ENCODE results near the gene ARHGEF1.
A peak's percentile ranks its signal among the peaks of the same experiment; 100 is the strongest.
"Not testable (repeated sequence)": the region's sequence is repeated elsewhere in the genome, so short reads cannot be mapped to it uniquely, and the experiment has no call there.

ARHGEF1 gene

DNA sequence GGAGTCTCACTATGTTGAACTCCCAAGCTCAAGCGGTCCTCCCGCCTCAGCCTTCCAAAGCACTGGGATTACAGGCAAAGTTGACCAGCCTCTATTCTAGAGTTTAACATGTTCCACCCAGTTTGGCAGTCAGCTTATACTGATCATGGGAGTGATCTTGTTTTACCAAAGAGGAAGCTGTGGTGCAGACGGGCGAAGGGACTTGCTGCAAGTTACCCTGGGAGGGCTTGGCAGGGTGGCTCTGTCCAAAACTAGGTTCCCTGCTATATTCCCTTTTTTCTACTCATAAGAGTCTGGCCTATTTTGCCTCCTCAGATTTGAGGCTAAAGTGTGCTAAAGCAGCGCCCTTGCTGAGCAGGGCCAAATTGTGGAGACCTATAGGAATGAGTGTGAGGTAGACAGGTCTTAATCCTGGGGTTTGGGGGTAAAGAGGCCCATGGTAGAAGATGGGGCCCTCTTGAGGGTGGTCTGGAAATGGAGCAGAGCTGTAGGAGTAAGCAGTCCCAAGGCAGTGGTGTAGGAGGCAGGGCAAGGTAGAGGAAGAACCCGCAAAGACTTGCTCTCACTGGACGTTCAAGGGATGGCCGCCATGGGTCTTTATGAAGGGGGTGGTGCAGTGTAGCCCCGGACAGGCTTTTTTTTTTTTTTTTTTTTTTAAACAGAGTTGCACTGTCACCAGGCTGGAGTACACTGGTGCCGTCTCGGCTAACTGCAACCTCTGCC is 19.6 kb upstream of the ARHGEF1 start:
- DNase-seq = no peak

DNA sequence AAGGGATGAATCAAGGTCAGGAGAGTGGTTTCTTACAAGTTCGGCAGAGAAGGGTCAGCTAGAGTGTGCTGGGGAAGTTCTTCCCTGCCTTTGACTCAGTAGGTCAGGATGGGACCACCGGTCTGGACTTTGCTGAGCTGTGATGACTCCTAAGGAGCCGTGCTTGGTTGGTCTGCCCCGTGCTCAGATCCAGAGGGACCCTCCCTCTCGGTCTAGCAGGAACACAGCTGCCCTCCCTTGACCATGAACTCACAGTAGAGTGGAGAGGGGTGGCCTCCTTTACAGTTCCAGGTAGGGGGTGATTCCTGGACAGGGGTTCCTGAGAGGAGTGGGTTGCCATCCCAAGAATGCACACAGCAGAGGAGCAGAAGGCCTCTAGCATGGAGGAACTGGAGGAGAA is 18.6 kb upstream of the ARHGEF1 start:
- DNase-seq = no peak

DNA sequence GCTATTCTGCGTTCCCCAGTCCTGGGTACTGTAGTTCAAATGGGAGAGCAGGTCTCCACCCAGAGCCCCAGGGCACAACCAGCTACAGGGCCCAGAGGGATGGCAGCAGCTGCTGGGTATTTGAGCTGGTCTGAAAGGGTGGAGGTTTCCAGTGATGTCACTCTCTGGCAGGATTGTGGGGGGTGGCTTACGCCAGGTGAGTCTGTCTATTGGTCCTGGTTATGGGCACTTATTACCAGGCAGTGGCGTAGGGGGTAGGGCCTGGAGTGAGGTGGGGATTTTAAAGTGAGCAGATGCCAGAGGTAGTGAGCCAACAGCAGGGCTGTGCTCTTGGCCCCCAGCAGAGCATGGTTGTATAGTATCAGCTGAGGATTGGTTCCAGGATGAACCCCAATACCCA is 16.7 kb upstream of the ARHGEF1 start:
- no peak for DNase-seq

DNA sequence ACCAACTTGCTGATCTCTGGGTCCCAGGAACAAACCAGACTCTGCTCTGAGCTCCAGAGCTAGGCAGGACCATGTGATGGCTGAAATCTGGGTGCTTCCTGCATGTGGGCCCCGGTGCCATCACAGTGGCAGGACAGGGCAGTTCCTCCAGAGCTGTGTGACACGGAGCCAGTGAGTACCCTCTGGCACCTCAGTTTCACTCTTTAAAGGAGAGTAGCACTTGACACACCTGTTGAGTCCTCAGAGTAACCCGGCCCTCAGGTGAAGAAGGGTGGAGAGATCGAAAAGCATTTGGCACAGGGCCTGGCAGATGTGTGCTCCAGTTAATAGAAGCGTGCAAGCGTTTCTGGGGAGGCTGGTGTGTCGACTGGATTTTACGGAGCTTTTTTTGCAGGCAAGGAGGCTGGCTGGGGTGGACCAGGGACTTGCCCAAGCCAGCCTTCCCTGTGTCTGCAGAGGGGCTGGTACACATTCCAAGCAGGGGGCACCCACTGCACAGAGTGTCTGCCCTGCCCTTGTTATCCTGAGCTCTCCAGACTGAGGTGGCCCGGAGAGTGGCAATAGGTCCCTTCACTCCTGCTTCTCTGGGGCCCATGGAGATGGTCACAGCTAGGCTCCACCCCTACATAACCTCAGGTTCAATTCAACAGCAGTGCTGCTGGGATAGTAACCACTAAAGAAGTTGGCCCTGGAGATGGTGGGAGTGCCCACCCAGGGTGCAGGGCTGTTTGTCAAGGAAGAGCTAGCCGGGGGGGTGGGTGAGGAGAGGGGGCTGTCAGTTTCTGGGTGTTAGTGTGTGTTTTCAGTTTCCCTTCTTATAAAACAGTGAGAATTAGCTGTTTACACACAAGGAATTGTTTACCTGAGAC is 14.6 kb upstream of the ARHGEF1 start:
- DNase-seq = no peak

DNA sequence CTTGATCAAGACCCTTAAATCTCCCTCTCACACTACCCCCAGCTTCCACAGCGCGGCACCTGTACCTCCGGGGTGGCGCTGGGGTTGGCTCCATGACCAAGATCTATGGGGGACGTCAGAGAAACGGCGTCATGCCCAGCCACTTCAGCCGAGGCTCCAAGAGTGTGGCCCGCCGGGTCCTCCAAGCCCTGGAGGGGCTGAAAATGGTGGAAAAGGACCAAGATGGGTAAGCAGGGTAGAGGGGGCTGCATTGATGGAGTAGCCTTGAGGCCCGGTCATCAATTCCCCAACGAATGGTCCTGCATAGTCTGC is 14.0 kb upstream of the ARHGEF1 start:
- DNase-seq = no peak

DNA sequence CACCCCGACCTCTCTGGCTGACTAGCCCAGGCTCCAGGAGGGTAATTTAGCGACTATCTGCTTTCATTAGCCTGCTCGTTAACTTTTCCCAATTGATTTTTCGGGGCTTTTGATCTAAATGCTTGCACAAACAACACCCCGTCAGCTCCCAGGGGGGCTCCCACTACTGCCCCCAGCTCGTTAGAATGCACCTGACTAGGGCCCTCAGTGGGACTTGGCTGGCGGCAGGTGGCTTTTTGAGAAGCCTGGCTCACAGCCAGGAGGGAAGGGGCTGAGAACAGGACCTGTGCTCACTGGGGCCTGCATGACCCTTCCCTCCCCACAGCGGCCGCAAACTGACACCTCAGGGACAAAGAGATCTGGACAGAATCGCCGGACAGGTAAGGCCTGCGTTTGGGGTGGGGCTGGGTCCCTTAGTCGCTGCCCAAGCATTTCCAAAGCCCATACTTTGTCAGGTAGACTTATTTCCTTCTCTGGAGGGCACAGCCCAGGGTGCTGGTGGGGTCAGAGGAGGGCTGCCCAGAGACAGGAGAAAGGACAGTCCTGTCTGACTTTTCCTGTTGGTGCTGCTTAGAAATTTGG is 13.5 kb upstream of the ARHGEF1 start:
- no peak for DNase-seq

DNA sequence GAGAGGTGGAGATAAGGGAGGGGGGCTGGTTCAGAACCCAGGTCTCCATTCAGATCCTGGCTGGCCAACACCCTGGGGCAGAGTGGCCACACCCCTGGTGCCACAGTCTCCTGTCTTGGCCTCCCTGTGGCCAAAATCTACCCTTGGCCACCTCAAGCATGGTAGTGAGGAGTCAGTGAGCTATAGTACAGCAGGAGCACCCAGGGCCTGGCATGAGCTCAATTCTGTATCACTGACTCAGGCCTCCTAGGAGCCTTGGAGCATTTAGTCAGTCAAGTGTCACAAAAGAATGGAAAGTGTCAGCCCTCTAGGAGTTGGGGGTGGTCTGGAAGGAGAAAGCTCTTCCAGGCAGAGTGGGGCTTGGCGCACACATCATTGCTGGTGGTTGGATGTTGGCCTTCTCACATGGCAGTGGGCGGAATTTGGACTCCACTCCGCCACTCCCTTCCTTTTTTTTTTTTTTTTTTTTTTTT is 12.5 kb upstream of the ARHGEF1 start:
- no peak for DNase-seq

DNA sequence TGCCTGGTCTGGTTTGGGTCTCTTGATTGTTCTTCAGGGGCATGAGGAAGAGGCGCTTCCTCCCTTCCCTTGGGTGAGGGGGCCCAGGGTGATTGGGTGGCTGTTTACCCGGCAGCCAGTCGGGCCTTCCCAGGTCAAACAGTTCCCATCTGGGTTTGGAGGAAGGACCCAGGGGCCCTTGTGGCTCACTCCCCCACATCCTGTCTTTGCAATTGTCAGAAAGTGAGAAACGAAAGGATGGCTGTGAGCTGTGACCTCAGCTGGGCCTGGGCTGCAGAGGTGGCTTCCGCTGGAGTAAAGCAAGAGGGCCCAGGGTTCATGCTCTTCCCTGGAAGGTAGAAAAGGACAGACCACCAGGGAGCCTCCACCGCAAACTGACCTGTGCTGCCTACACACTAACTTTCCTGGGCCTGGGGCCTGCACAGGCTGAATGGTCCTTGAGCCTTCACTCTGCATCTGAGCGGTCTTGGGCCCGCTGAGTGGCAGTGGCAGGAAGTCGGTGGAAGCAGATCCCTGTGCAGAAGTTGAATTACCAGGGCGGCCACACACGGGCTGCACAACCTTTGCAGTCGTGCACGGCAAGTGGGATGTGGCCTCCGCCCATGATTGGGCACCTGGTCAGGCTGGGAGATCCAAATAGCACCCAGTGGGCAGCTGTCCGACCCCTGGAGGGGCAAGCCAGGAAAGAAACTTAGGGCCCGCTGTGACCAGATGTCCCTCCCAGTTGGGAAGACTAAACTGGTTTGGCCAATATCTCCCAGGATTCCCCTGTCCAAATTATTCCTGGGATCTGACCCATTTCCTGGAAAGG is 11.2 kb upstream of the ARHGEF1 start:
- peak; percentile 63 for DNase-seq

DNA sequence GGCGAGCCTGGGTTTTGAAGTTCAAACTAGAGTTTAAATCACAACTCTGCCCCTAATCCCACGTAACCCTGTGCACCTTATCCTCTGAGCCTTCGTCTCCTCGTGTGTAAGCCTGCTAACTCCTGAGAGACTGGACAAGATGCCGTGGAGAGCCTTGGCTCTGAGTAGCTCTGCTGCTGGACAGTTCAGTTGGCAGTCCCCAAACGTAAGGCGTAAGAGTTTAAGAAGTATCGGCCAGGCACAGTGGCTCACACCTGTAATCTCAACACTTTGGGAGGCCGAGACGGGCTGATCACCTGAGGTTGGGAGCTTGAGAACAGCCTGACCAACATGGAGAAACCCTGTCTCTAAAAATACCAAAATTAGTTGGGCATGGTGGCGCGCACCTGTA is 10.6 kb upstream of the ARHGEF1 start:
- DNase-seq = no peak

DNA sequence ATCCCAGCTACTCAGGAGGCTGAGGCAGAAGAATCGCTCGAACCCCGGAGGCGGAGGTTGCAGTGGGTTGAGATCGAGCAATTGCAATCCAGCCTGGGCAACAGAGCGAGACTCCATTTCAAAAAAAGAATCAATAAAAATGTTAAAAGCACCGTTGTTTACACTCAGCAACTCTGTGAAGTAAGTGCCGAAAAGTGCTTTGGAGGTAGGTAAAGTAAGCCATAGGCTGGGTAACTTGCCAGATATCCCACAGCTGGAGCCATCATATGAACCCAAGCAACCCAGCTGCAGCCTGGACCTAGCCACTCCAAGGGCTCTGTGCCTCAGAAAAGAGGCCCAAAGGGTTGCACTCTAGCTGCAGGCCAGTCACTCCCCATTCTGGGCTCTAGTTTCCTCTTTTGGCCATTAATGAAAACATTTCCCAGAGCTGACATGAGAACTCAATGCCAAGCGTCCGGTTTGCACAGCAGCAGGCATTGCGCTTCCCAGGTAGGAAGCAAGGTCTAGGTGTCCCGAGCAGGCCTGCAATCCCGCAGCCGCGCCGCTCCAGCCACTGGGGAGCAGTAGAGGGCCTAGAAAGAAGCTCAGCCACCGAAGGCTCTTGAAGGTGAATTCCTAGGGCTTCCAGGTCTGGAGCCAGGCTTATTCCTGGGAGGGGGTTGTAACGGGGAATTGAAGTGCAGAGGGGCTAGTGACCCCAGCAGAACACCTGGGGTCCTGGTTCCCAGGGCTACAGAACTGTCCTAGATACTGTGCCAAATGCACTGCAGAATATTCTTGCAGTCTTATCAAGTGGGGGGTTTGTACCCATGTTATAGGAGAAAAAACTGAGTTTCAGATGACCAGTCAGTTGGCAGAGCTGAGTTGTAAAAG is 10.0 kb upstream of the ARHGEF1 start:
- peak; percentile 67 for DNase-seq

DNA sequence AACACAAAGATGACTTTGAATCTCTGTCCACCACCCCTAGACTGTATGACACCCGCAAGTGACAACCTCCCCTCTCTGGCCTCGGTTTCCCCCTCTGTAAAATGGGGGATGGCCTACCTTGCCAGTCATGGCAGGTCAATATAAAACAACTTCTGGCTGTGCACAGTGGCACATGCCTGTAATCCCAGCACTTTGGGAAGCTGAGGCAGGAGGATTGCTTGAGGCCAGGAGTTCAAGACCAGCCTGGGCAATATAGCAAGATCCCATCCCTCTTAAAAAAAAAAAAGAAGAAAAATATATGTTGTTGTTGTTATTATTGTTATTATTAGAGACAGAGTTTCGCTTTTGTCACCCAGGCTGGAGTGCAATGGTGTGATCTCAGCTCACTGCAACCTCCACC is 7.0 kb upstream of the ARHGEF1 start:
- not testable (repeated sequence) for DNase-seq

DNA sequence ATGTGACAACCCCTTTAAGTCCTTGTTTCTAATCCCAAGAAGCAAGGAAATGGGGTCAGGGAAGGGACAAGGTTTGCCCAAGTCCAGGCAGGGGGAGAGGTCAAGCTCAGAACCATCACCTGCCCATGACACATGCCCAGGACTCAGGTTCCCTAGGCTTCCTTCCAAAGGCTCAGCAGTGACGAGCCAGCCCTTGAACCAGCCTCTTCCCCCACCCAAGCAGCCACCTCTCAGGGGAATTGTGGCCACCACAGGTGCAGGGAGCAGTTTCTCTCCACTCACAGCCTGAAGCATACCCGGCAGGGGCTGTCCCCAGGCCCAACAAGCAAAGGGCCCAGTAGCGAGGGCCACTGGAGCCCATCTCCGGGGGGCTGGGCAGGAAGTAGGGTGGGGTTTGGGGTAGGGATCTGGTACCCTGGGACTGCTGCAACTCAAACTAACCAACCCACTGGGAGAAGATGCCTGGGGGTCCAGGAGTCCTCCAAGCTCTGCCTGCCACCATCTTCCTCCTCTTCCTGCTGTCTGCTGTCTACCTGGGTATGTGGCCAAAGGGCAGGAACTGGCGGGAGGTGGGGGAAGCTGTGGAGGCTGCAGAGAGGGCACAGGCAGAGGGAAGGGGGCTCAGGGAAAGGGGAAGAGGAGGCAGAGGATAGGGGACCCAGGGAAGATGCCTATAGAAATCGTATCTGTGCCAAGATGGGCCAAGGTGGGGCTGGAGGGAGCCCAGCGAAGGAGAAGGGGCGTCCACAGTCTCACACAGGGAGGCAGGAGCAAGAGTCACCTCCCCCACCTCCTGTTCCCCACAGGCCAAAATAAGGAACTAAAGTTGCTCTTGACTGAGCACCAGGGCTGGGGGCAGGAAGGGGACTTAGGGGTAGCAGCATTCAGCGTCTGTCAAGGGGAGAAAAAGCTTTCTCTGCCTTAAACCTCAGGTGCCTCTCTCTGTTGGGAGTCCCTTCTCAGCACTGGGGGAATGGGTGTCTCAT is 5.8 kb upstream of the ARHGEF1 start, which contains the start of gene CD79A:
Gene CD79A, plus strand, starts transcription at position 433 of the 986 bp plus-strand sequence. Its CDS starts 26 bp downstream, at position 459.
- no peak for DNase-seq

DNA sequence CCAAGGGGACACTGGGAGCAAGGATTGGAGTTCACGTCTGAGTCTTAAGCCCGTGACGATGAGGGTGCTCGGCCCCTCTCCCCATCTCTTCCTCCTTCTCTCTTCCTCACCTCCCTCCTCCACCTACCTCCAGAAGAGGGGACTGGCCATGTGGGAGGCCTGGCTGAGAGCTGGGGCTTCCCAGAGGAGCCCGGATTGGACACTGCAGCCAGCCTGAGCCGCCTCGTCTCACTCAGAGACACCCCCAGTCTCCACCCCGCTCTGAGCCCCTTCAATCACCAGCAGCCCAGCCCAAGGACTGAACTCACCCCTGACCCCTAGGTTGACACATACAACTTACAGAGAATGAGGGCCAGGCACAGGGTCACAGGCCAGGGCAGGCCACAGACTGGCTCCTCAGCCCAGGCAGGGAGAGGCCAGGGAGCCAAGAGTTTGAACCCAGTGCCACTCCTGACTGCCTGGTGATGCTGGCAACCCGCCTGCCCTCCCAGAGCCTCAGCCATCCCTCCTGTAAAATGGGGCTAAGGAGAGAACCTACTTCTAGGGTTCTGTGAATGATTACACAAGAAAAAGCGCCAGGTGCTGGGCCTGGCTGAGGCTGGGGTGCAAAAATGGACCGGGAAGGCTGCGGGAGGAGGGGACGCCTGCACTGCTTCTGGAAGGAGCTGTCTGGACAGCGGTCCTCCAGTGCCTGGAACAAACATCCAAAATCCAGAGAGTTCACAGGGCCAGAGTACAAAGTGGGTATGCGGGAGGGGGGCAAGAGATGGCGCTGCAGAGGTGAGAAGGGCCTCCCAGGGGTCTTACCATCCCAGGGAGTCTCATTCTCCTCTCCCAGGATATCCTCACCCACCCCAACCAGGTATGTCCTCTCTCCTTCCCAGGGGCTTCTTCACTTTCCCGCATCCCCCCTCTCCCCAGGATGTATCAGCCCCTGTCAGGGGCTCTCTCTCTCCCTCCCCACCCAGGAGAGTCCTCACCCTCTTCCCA is 4.8 kb upstream of the ARHGEF1 start:
- DNase-seq = no peak

DNA sequence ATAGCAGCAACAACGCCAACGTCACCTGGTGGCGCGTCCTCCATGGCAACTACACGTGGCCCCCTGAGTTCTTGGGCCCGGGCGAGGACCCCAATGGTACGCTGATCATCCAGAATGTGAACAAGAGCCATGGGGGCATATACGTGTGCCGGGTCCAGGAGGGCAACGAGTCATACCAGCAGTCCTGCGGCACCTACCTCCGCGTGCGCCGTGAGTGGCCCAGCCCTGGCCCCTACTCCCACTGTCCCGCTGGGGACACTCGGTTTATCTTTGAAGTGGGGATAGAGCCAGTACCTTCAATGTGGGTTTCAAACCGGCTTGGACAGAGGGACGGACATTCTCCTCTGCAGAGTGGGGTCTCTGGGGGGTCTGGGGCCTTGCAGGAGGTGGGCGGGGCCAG is 3.9 kb upstream of the ARHGEF1 start:
- no peak for DNase-seq

DNA sequence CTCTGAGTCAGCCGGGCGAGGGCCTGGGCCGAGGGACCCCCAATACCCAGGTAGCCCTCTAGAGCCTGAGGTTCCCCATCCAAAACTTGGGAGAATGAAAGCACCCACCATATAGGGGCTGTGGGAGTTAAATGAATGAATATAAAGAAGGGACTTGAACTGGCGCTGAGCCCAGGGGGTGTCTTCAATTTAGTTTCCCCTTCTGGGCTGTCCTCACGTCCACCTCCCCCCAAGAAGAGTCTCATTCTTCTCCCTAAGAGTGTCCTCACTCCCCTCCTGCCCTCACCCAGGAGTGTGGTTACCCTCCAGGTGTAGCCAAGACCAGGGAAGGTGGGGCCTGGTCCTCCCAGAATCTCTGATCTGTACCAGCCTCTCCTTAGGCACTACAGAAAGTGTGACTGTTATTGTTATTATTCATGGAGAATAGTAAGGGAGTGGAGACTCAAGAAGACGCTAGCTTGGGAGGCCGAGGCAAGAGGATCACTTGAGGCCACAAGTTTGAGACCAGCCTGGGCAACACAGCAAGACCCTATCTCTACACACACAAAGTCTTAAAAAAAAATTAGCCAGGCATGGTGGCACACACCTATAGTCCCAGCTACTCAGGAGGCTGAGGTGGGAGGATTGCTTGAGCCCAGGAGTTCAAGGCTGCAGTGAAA is 3.2 kb upstream of the ARHGEF1 start:
- DNase-seq = no peak

DNA sequence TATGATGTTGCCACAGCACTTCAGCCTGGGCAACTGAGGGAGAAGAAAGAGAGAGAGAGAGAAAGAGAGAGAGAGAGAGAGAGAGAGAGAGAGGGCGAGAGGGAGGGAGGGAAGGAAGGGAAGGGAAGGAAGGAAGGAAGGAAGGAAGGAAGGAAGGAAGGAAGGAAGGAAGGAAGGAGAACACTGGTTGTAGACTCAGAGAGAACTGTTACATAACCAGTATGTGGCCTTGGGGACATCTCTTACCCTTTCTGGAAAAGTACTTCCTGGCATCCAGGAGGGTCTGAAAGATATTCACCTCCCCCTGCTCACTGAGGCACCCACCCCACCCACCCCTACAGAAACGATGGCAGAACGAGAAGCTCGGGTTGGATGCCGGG is 2.7 kb upstream of the ARHGEF1 start:
- DNase-seq = no peak

DNA sequence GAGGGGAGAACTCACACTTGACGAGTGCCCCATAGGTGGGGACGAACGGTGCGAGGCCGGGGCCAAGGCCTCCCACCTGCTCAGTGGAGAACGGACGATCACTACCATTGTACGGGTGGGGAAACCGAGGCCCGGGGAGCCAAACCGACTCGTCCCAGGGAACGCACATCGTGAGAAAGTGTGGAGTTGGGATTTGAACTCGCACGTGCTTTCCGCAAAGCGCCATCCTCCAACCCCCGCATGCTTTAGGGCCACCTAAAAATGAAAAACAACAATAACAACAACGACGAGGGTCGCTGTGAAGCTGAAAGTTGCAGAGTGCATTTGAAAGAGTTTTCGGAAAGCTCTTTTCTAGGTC is 458 bp downstream of the ARHGEF1 start:
- DNase-seq = no peak

DNA sequence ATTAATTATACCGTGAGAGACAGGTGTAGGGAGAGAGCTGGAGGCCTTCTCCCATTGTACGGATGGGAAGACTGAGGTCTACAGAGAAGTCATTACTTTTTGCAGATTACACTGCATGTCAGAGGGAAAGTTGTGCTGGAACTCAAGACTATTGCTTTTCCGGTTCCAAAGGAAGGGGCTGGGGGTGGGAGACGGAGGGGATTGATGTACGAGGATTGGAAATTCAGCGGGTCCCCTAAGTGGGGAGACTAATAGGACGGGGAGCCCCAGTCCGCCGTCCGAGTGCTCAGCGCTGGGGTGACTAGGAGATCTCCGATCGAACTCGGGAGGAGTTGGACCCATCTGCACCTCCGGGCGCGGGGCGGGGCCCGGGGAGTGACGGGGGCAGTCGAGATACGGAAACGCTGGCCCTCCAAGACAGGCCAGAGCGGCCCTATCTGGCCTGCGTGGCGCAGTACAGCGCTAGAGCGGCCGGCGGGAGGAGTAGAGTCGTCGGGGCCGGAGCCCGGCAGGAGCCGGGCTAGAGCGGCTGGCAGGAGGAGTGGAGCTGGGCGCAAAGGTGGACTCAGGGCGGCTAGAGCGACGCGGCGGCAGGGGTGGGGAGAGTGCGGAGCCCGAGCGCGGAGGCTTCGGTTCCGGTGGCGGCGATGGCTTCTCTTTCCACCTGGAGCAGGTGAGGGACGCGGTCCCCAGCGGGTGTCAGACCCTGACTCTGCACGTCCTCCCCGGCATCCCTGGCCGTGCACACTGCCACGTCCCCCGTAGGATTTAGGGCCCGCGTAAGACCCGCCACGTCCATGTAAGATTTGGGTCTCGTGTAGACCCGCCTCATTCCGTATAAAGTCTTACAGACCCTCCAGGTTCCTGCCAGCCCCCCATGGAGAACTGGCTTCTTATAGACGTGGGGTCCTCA is 1.1 kb downstream of the ARHGEF1 start:
- DNase-seq = peak; percentile 96
